WI38 (cell line): ENCODE measurements around the gene TMEM201.

Experiments used
- H3K4me3 ChIP-seq: 2 replicates; pipeline ENCODE4 v1.5.1; 2011; ENCODE audit warnings: low read depth, mild to moderate bottlenecking, control low read depth, low read length
- CTCF ChIP-seq: IDR thresholded peaks from 2 replicates; pipeline ENCODE4 v1.5.1; 2012; ENCODE audit warnings: low read depth, mild to moderate bottlenecking, control low read depth, low read length

TMEM201 gene

GRCh38 chr1:9586147-9586766, 2.5 kb upstream of the TMEM201 start:
- no peak overlapping the region for H3K4me3 ChIP-seq
- no peak for TF ChIP-seq CTCF

GRCh38 chr1:9589144-9589718, 520 bp downstream of the TMEM201 start:
- peak overlapping the region; percentile 68 for H3K4me3 ChIP-seq

GRCh38 chr1:9589719-9590157, 1.0 kb downstream of the TMEM201 start:
- peak overlapping the region; percentile 68 for H3K4me3 ChIP-seq
- no peak for TF ChIP-seq CTCF

More at GRCh38 chr1:9589144-9589718, 520 bp downstream of the TMEM201 start:
- no peak for TF ChIP-seq CTCF

GRCh38 chr1:9590201-9590600, 1.5 kb downstream of the TMEM201 start:
- H3K4me3 ChIP-seq: peak overlapping the region; percentile 68
- TF ChIP-seq CTCF: no peak

GRCh38 chr1:9590945-9591668, 2.4 kb downstream of the TMEM201 start:
- TF ChIP-seq CTCF: no peak
- H3K4me3 ChIP-seq: no peak overlapping the region

- H3K4me3 ChIP-seq: no peak overlapping the region
- TF ChIP-seq CTCF: no peak
These were observed 3.2 kb downstream of the TMEM201 start for GRCh38 chr1:9591669-9592509.
